ENCODE results near the gene ZNF615.
"Not testable (repeated sequence)": the region's sequence is repeated elsewhere in the genome, so short reads cannot be mapped to it uniquely, and the experiment has no call there.

Gene ZNF615

GRCh38 chr19:51983361-51983760, 24.6 kb downstream of the ZNF615 start:
- Histone ChIP-seq H3K27ac (no peak overlapping the region), H3K27me3 (no peaks in the 10 kb centered on the region), H3K4me1 (peaks cover 0 to 12% (median 9%) of the 10 kb centered on the region in 4 donors), H3K4me3 (no peak overlapping the region), H3K36me3 (peaks cover 38 to 53% (median 40%) of the 10 kb centered on the region in 3 donors), H3K9me3 (peaks cover 0 to 74% (median 44%) of the 10 kb centered on the region in 3 donors)
- no peak for DNase-seq
- no peak for TF ChIP-seq CTCF (IDR thresholded peaks at IDR 0.05)
- intact Hi-C loops (cut with DNase I; ENCODE audit: low total_unique reads), result no loop called here

DNA sequence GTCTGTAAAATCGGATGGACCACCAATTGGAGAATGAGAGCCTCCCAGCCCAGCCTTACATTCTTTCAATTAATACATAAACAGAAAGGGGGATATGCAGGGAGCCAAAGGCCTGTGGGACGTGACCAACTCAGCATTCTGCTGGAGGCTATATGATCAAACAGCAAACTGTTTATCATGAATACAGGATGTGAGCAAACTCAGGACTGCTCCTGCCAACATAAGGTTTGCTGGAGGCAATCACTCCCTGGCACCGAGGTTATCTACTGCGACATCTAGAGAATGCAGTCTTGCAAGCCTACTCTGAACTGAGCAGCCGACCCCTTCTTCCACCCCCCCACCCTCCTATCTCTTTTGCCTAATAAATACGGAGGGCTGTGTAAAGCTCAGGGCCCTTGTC, 27.1 kb downstream of the ZNF615 start:
- intact Hi-C loops (cut with DNase I; ENCODE audit: low total_unique reads); H3K4me3 ChIP-seq; DNase-seq; H3K27ac ChIP-seq; H3K27me3 ChIP-seq: not testable (repeated sequence)
- Histone ChIP-seq H3K4me1 (peaks cover 0 to 12% (median 7%) of the 10 kb centered on the region in 4 donors), H3K36me3 (peaks cover 55 to 77% (median 64%) of the 10 kb centered on the region in 3 donors), H3K9me3 (peaks cover 0 to 86% (median 65%) of the 10 kb centered on the region in 3 donors)

GRCh38 chr19:51980116-51980736, 27.8 kb downstream of the ZNF615 start:
- Histone ChIP-seq H3K27ac (no peak overlapping the region), H3K9me3 (peaks cover 0 to 89% (median 72%) of the 10 kb centered on the region in 3 donors), H3K4me1 (peaks cover 0 to 6% (median 2%) of the 10 kb centered on the region in 4 donors), H3K4me3 (no peak overlapping the region), H3K36me3 (peaks cover 58 to 83% (median 71%) of the 10 kb centered on the region in 3 donors), H3K27me3 (no peaks in the 10 kb centered on the region)
- DNase-seq, result no peak
- intact Hi-C loops (cut with DNase I; ENCODE audit: low total_unique reads), result no loop called here
- TF ChIP-seq CTCF (IDR thresholded peaks at IDR 0.05), result no peak

GRCh38 chr19:51978882-51979281, 29.1 kb downstream of the ZNF615 start:
- Histone ChIP-seq H3K4me3 (no peak overlapping the region), H3K9me3 (peaks cover 0 to 90% (median 77%) of the 10 kb centered on the region in 3 donors), H3K27me3 (no peaks in the 10 kb centered on the region), H3K4me1 (no peaks in the 10 kb centered on the region), H3K27ac (no peak overlapping the region), H3K36me3 (peaks cover 66 to 86% (median 82%) of the 10 kb centered on the region in 3 donors)
- intact Hi-C loops (cut with DNase I; ENCODE audit: low total_unique reads), result no loop called here
- TF ChIP-seq CTCF (IDR thresholded peaks at IDR 0.05), result no peak
- DNase-seq, result no peak

DNA sequence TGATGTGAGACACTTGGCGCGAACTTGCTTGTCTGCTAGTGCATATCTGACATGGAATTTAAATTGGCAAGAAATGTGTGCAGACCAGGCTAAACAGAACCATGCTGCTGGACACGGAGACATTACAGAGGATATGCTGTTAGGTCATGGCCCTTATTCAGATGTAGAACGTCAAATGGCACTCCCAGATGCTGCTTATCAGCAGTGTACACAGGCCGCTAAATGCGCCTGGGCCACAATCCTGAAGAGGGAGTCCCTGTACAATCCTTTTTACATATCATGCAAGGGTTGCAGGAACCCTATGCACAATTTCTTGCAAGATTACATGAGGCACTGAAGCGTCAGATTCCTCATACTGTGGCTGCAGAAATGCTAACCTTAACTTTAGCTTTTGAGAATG, 30.7 kb downstream of the ZNF615 start:
- Histone ChIP-seq H3K9me3 (peaks cover 0 to 96% (median 84%) of the 10 kb centered on the region in 3 donors), H3K4me1 (no peaks in the 10 kb centered on the region), H3K27ac (no peak overlapping the region), H3K27me3 (no peaks in the 10 kb centered on the region), H3K36me3 (peaks cover 78 to 96% (median 94%) of the 10 kb centered on the region in 3 donors), H3K4me3 (no peak overlapping the region)
- no peak for TF ChIP-seq CTCF (IDR thresholded peaks at IDR 0.05)
- intact Hi-C loops (cut with DNase I; ENCODE audit: low total_unique reads), result no loop called here
- DNase-seq, result no peak

DNA sequence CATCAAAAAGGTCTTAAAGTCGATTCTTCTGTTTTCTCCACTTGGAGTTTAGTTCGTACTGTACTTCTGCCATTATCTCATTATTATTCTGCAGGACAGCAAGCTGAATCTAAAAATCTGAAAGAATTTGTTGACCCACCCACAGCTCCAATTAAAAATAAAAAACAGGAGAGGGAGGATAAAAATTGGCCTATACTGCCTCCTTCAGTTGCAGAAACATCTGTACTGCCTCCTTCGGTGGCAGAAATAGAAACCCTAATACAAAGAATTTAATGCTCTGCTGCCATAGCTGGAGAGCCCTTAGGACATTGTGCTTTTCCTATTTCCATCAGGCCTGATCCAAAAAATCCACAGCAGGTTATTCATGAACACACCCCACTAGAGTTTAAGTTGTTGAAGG, 31.2 kb downstream of the ZNF615 start:
- DNase-seq, result no peak
- no peak for TF ChIP-seq CTCF (IDR thresholded peaks at IDR 0.05)
- no peaks in the 10 kb centered on the region for H3K27me3 ChIP-seq
- peaks cover 0 to 97% (median 85%) of the 10 kb centered on the region in 3 donors for H3K9me3 ChIP-seq
- H3K27ac ChIP-seq, result no peak overlapping the region
- no peaks in the 10 kb centered on the region for H3K4me1 ChIP-seq
- intact Hi-C loops (cut with DNase I; ENCODE audit: low total_unique reads), result no loop called here
- H3K4me3 ChIP-seq, result no peak overlapping the region
- H3K36me3 ChIP-seq, result peaks cover 83 to 99% (median 99%) of the 10 kb centered on the region in 3 donors

DNA sequence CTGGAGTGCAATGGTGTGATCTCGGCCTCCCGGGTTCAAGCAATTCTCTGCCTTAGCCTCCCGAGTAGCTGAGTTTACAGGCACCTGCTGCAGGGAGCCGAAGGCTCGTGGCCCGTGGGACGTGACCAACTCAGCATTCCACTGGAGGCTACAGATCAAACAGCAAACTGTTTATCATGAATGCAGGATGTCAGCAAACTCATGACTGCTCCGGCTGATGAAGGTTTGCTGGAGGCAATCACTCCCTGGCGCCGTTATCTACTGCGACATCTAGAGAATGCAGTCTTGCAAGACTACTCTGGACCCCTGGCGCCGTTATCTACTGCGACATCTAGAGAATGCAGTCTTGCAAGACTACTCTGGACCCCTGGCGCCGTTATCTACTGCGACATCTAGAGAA, 32.2 kb downstream of the ZNF615 start:
- peaks cover 84 to 100% (median 99%) of the 10 kb centered on the region in 3 donors for H3K36me3 ChIP-seq
- H3K9me3 ChIP-seq, result peaks cover 0 to 99% (median 87%) of the 10 kb centered on the region in 3 donors
- not testable (repeated sequence) for H3K4me3 ChIP-seq

More for the DNA sequence above, 32.2 kb downstream of the ZNF615 start:
- DNase-seq; H3K27me3 ChIP-seq; intact Hi-C loops (cut with DNase I; ENCODE audit: low total_unique reads); H3K27ac ChIP-seq; H3K4me1 ChIP-seq: not testable (repeated sequence)
